K562 (cell line): ENCODE measurements around the gene LRRC51. TPM values are rescaled to one million over a fixed set of nuclear protein-coding genes. Genes with fewer than 3 reads are reported as not detected.

Experiments
- CBFA2T3 ChIP-seq: fragments of 450-650 bp; IDR thresholded peaks from 2 replicates; pipeline ENCODE4 v1.6.1; 2017
- HNRNPL ChIP-seq: fragments of 200-400 bp; formaldehyde crosslinking; IDR thresholded peaks from 2 replicates; pipeline ENCODE4 v1.6.1; 2017; ENCODE audit warnings: low read depth, mild to moderate bottlenecking, low read length
- HOXB6 ChIP-seq: fragments of 250-450 bp; sonication (Bioruptor Pico); IDR thresholded peaks from 2 replicates; pipeline ENCODE4 v1.5.1; 2022; ENCODE audit warnings: mild to moderate bottlenecking, borderline replicate concordance
- IFI16 ChIP-seq: fragments of 250-450 bp; sonication (Bioruptor Pico); IDR thresholded peaks from 2 replicates; pipeline ENCODE4 v2.1.2; 2022; ENCODE audit warnings: mild to moderate bottlenecking, inconsistent platforms
- PHF8 ChIP-seq: fragments of 200-600 bp; sonication (generic); IDR thresholded peaks from 2 replicates; pipeline ENCODE4 v1.6.1; 2012; ENCODE audit warnings: mixed run types, mild to moderate bottlenecking, inconsistent platforms, low read length, moderate library complexity, borderline replicate concordance
- PURB ChIP-seq: sonication (generic); formaldehyde crosslinking; IDR thresholded peaks from 2 replicates; pipeline ENCODE4 v1.9.0; 2021; ENCODE audit warnings: low read depth, mild to moderate bottlenecking, missing genetic modification reagents
- RB1 ChIP-seq: fragments of 450-650 bp; IDR thresholded peaks from 2 replicates; pipeline ENCODE4 v1.6.1; 2017; ENCODE audit warnings: low read depth, mild to moderate bottlenecking
- USF2 ChIP-seq: sonication (generic); formaldehyde crosslinking; IDR thresholded peaks from 2 replicates; pipeline ENCODE4 v1.5.0; 2020; ENCODE audit warnings: missing genetic modification reagents
- ZNF124 ChIP-seq: sonication (generic); formaldehyde crosslinking; IDR thresholded peaks from 2 replicates; pipeline ENCODE4 v1.8.1; 2022; ENCODE audit warnings: missing genetic modification reagents
- ZNF347 ChIP-seq: fragments of 450-650 bp; formaldehyde crosslinking; IDR thresholded peaks from 2 replicates; pipeline ENCODE4 v1.4.0; 2020; ENCODE audit warnings: low read depth, mild to moderate bottlenecking, moderate library complexity
- ZNF407 ChIP-seq: fragments of 450-650 bp; IDR thresholded peaks from 2 replicates; pipeline ENCODE4 v1.6.1; 2016; ENCODE audit warnings: low read depth
- ZNF778 ChIP-seq: fragments of 450-650 bp; formaldehyde crosslinking; IDR thresholded peaks from 2 replicates; pipeline ENCODE4 v1.4.0; 2020; ENCODE audit warnings: mild to moderate bottlenecking, moderate library complexity
- polyA plus RNA-seq, 8 experiments: library from polyadenylated mRNA; depleted of rRNA in 4 of 8; stranded (reverse) in 5 of 8; unstranded in 3 of 8; fragments of >200 nt; fragmentation: Nextera tagmentation in 2 of 8; fragmentation: Illumina TruSeq in 1 of 8; extraction: Ambion mirVana in 2 of 8; extraction: Trizol in 1 of 8; gene quantifications; 2 replicates each; pipeline versions ENCODE4 v1.2.1 to v1.2.3, GENCODE V29; 2011 to 2014; ENCODE audit warnings: inconsistent platforms in 1 of 8, missing spikeins in 1 of 8
- total RNA-seq, 7 experiments: library from RNA; depleted of rRNA in 6 of 7; stranded (reverse); fragments of >200 nt in 6 of 7; fragmentation: Illumina TruSeq in 2 of 7; extraction: Trizol in 2 of 7; gene quantifications; 2 replicates each; pipeline versions ENCODE4 v1.2.1 to v1.2.3, GENCODE V29; 2011 to 2021; ENCODE audit warnings: low replicate concordance in 1 of 7
- TF ChIP-seq, protein P1 (sequence below): fragments of 250-450 bp; sonication (Bioruptor Pico); IDR thresholded peaks from 2 replicates; pipeline ENCODE4 v1.5.0; 2021; ENCODE audit warnings: mild to moderate bottlenecking, borderline replicate concordance
- TF ChIP-seq, protein P2 (sequence below): fragments of 450-650 bp; IDR thresholded peaks from 2 replicates; pipeline ENCODE4 v1.6.1; 2018; ENCODE audit warnings: mild to moderate bottlenecking, low read depth; ENCODE audit not compliant: partially characterized antibody

Gene LRRC51
- total and polyA plus RNA-seq, 9 of the 15 experiments (the other 6 are each of a cell fraction or from before 2014, with no cell fraction given) = 4.7 to 10.6 (median 5.6) TPM

- TF ChIP-seq ZNF124 (CRISPR knock-in tag) (no peak), ZNF407 (no peak; the same call in 1 of the 2 replicates), ZNF347 (CRISPR knock-in tag) (no peak), IFI16 (no peak), USF2 (CRISPR knock-in tag) (no peak), RB1 (peak; percentile 87; the same call in 1 of the 2 replicates), PURB (CRISPR knock-in tag) (no peak), HOXB6 (CRISPR knock-in tag) (no peak), CBFA2T3 (no peak), HNRNPL (no peak), ZNF778 (CRISPR knock-in tag) (no peak), PHF8 (peak; percentile 83; the same call in 1 of the 2 replicates)
- TF ChIP-seq, protein P1, sequence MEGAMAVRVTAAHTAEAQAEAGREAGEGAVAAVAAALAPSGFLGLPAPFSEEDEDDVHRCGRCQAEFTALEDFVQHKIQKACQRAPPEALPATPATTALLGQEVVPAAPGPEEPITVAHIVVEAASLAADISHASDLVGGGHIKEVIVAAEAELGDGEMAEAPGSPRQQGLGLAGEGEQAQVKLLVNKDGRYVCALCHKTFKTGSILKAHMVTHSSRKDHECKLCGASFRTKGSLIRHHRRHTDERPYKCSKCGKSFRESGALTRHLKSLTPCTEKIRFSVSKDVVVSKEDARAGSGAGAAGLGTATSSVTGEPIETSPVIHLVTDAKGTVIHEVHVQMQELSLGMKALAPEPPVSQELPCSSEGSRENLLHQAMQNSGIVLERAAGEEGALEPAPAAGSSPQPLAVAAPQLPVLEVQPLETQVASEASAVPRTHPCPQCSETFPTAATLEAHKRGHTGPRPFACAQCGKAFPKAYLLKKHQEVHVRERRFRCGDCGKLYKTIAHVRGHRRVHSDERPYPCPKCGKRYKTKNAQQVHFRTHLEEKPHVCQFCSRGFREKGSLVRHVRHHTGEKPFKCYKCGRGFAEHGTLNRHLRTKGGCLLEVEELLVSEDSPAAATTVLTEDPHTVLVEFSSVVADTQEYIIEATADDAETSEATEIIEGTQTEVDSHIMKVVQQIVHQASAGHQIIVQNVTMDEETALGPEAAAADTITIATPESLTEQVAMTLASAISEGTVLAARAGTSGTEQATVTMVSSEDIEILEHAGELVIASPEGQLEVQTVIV (CRISPR knock-in tag) = no peak
- TF ChIP-seq, protein P2, sequence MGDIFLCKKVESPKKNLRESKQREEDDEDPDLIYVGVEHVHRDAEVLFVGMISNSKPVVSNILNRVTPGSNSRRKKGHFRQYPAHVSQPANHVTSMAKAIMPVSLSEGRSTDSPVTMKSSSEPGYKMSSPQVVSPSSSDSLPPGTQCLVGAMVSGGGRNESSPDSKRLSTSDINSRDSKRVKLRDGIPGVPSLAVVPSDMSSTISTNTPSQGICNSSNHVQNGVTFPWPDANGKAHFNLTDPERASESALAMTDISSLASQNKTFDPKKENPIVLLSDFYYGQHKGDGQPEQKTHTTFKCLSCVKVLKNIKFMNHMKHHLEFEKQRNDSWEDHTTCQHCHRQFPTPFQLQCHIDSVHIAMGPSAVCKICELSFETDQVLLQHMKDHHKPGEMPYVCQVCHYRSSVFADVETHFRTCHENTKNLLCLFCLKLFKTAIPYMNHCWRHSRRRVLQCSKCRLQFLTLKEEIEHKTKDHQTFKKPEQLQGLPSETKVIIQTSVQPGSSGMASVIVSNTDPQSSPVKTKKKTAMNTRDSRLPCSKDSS = no peak
Observed at GRCh38 chr11:72080326-72081183, at the start of gene LRRC51, which contains the start of gene NUMA1 (continued).
